Measurements from ENCODE around the gene GALNT2. TPM values are rescaled to one million over a fixed set of nuclear protein-coding genes. Genes with fewer than 3 reads are reported as not detected.

Gene GALNT2
- 156 and 169 TPM in 2 replicates for polyA plus RNA-seq (2013)

DNA sequence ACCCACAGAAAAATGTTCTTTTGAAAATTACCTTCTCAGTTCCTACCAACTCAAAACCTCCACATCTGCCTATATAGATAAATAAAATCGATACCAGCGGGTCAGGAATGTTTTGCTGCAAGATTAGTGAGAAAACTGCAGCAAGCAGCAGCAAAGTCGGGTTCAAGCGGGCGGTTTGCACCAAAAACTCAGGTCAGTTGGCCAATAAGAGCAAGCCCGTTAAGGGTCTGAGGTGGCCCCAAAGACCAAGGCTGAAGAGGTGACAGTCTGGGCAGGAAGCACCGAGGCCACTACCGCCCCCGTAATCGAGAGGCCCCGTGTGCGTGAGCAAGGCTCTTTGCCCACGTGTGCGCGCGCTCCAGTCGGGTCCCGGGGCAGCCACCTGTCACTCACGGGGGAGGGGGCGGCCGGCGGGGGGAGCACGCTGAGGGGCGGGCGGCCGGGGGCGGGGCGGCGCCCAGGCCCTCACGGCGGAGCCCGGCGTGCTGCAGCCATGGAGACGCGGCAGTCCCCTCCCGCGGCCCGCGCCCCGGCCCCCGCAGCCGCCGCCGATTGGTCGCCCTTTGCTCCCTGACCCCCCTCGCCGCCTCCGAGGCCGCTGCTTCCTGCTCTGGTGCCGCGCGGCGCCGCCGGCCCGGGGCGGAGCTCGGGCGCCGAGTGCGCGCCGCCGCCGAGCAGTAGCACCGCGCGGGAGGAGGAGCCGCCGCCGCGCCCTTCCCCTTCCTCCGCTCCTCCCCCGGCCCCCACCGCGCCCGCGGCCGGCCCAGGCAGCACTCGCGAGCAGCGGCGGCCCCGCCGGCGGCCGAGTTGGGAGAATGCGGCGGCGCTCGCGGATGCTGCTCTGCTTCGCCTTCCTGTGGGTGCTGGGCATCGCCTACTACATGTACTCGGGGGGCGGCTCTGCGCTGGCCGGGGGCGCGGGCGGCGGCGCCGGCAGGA lies at the start of gene GALNT2:
TSS of gene GALNT2 (plus strand) at position 773 of the 939 bp plus-strand sequence. CDS start at position 816, 43 bp downstream.
- H3K36me3 ChIP-seq (ENCODE audit: control insufficient read depth in 1 of 2, insufficient read depth in 2 of 2, low read length in 2 of 2): peaks cover 0 to 2% of the 10 kb centered on the region in 2 experiments
- peaks cover 7 to 8% of the 10 kb centered on the region in 2 experiments for H3K4me1 ChIP-seq (ENCODE audit: control insufficient read depth in 1 of 2, insufficient read depth in 2 of 2, low read length in 2 of 2)
- H3K14ac ChIP-seq (ENCODE audit: low read length): peak within 1 kb of the TSS; percentile 91
- peak within 1 kb of the TSS; percentile 19 for H2BK12ac ChIP-seq (ENCODE audit: low read length)
- H3K79me2 ChIP-seq (ENCODE audit: control insufficient read depth, insufficient read depth, low read length, poor library complexity): peaks cover 21% of the 10 kb centered on the region
- H2AK5ac ChIP-seq (ENCODE audit: low read length): peak within 1 kb of the TSS; percentile 92
- no peaks in the 10 kb centered on the region for H3K27me3 ChIP-seq (ENCODE audit: insufficient read depth, low read length)
- peak within 1 kb of the TSS; percentile 80 for H3K27ac ChIP-seq (ENCODE audit: low read depth, low read length)
- peaks cover 1% of the 10 kb centered on the region for H3K9me3 ChIP-seq (ENCODE audit: insufficient read depth, low read depth, low read length)
- WGBS (ENCODE audit: extremely low coverage, insufficient coverage, insufficient read length): no CpG with 5 or more reads among the region's 104 CpGs
- H3K4ac ChIP-seq (ENCODE audit: low read depth, low read length): peak within 1 kb of the TSS; percentile 85
- H2BK5ac ChIP-seq (ENCODE audit: low read depth, low read length, poor library complexity): peak within 1 kb of the TSS; percentile 71
- peak within 1 kb of the TSS; percentile 92 for H3K9ac ChIP-seq (ENCODE audit: low read length)
- peak within 1 kb of the TSS; percentile 95 for H3K18ac ChIP-seq (ENCODE audit: low read length)
- H2BK120ac ChIP-seq (ENCODE audit: insufficient read depth, low read length, poor library complexity): peak within 1 kb of the TSS; percentile 76
- peaks cover 16% of the 10 kb centered on the region for H3K79me1 ChIP-seq (ENCODE audit: low read length)
- H4K8ac ChIP-seq (ENCODE audit: low read depth, low read length): peak within 1 kb of the TSS; percentile 83
- H3K4me2 ChIP-seq (ENCODE audit: low read length): peak within 1 kb of the TSS; percentile 94
- H3K23ac ChIP-seq (ENCODE audit: low read length): no peak within 1 kb of the TSS
- peak; percentile 81 to 92 for DNase-seq
- peak within 1 kb of the TSS; percentile 46 for H4K12ac ChIP-seq (ENCODE audit: low read depth, low read length)
- H3K4me3 ChIP-seq (ENCODE audit: low read depth, low read length): peak within 1 kb of the TSS; percentile 85
- peak within 1 kb of the TSS; percentile 91 for H2AFZ ChIP-seq (ENCODE audit: insufficient read depth, low read length, poor library complexity)
- peak within 1 kb of the TSS; percentile 87 for H4K91ac ChIP-seq (ENCODE audit: low read depth, low read length)

DNA sequence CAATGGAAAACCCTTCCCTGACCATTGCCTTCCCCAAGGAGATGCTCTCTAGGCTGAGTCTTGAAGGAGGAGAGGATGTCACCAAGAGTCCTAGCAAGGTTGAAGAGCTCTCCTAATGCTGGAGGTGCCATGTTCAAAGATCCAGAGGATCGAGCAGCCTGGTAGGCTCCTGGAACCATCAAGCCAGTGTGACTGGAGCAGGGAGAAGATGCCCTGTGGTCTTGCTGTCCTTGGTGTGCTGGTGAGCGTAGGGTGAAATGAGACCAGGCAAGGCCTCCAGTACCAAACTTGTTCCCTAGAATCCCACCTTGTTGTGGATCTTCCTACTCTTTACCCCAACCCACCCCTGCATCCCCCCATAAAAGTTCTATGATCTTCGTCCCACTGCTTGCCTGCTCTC lies 46.6 kb upstream of the GALNT2 start:
- Histone ChIP-seq H3K36me3 (ENCODE audit: control insufficient read depth in 1 of 2, insufficient read depth in 2 of 2, low read length in 2 of 2) (no peaks in the 10 kb centered on the region), H3K4me2 (ENCODE audit: low read length) (no peak overlapping the region), H4K12ac (ENCODE audit: low read depth, low read length) (no peak overlapping the region), H2AFZ (ENCODE audit: insufficient read depth, low read length, poor library complexity) (no peak overlapping the region), H3K79me1 (ENCODE audit: low read length) (no peaks in the 10 kb centered on the region), H3K79me2 (ENCODE audit: control insufficient read depth, insufficient read depth, low read length, poor library complexity) (no peaks in the 10 kb centered on the region), H3K9me3 (ENCODE audit: insufficient read depth, low read depth, low read length) (no peaks in the 10 kb centered on the region), H3K18ac (ENCODE audit: low read length) (no peak overlapping the region), H4K91ac (ENCODE audit: low read depth, low read length) (no peak overlapping the region), H3K23ac (ENCODE audit: low read length) (no peak overlapping the region), H2AK5ac (ENCODE audit: low read length) (no peak overlapping the region), H3K27me3 (ENCODE audit: insufficient read depth, low read length) (no peaks in the 10 kb centered on the region), H4K8ac (ENCODE audit: low read depth, low read length) (no peak overlapping the region), H3K27ac (ENCODE audit: low read depth, low read length) (no peak overlapping the region), H3K9ac (ENCODE audit: low read length) (no peak overlapping the region), H3K4ac (ENCODE audit: low read depth, low read length) (no peak overlapping the region), H2BK120ac (ENCODE audit: insufficient read depth, low read length, poor library complexity) (no peak overlapping the region), H3K4me1 (ENCODE audit: control insufficient read depth in 1 of 2, insufficient read depth in 2 of 2, low read length in 2 of 2) (peaks cover 0 to 2% of the 10 kb centered on the region in 2 experiments), H3K4me3 (ENCODE audit: low read depth, low read length) (no peak overlapping the region), H2BK5ac (ENCODE audit: low read depth, low read length, poor library complexity) (no peak overlapping the region), H3K14ac (ENCODE audit: low read length) (no peak overlapping the region), H2BK12ac (ENCODE audit: low read length) (no peak overlapping the region)
- DNase-seq: no peak
- no CpG with 5 or more reads among the region's 3 CpGs for WGBS (ENCODE audit: extremely low coverage, insufficient coverage, insufficient read length)

DNA sequence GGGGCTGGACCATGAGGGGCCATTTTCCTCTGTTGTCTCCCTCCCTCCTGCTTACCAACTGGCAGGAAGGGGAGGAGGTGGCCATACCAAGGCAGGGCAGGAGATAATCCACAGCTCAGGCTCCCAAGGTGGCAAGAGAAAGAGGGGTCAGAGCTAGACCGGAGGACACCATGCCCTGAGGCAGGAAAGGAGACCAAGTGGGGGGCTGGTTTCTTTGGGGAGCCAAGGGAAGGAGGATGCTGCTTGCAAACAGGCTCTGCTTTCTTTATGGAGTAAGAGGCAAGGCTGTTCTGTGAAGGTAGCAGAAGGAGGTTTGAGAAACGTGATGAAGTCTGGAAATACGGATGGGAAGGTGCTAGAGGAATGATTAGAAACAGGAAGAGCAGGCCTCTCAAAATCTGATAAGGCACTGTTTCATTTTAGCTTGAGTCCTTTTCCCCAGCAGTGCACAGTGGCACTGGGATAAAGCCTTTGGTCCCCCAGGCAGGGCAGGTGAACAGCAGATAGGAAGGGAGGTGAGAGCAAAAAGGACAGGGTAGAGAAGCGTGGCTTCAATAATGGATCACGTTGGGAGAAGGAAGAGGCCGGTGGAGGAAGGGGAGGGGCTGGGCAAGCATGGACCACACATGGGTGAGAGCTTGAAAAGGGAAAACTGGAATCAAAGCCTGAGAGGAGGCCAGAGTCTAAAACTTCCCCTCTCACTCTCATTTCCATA lies 44.2 kb upstream of the GALNT2 start:
- no peak overlapping the region for H3K4me2 ChIP-seq (ENCODE audit: low read length)
- no peak overlapping the region for H2AFZ ChIP-seq (ENCODE audit: insufficient read depth, low read length, poor library complexity)
- H3K4ac ChIP-seq (ENCODE audit: low read depth, low read length): no peak overlapping the region
- H3K23ac ChIP-seq (ENCODE audit: low read length): no peak overlapping the region
- no peak overlapping the region for H4K8ac ChIP-seq (ENCODE audit: low read depth, low read length)
- no CpG with 5 or more reads among the region's 6 CpGs for WGBS (ENCODE audit: extremely low coverage, insufficient coverage, insufficient read length)
- no peak overlapping the region for H3K14ac ChIP-seq (ENCODE audit: low read length)
- H4K91ac ChIP-seq (ENCODE audit: low read depth, low read length): no peak overlapping the region
- no peak overlapping the region for H3K9ac ChIP-seq (ENCODE audit: low read length)
- H3K27ac ChIP-seq (ENCODE audit: low read depth, low read length): no peak overlapping the region
- H3K79me2 ChIP-seq (ENCODE audit: control insufficient read depth, insufficient read depth, low read length, poor library complexity): no peaks in the 10 kb centered on the region
- H3K4me1 ChIP-seq (ENCODE audit: control insufficient read depth in 1 of 2, insufficient read depth in 2 of 2, low read length in 2 of 2): peaks cover 0 to 2% of the 10 kb centered on the region in 2 experiments
- H3K79me1 ChIP-seq (ENCODE audit: low read length): no peaks in the 10 kb centered on the region
- no peak overlapping the region for H2BK12ac ChIP-seq (ENCODE audit: low read length)
- H3K9me3 ChIP-seq (ENCODE audit: insufficient read depth, low read depth, low read length): no peaks in the 10 kb centered on the region
- no peaks in the 10 kb centered on the region for H3K36me3 ChIP-seq (ENCODE audit: control insufficient read depth in 1 of 2, insufficient read depth in 2 of 2, low read length in 2 of 2)
- peak in 1 of 2 donors; percentile 30 for DNase-seq
- H4K12ac ChIP-seq (ENCODE audit: low read depth, low read length): no peak overlapping the region
- no peak overlapping the region for H2BK120ac ChIP-seq (ENCODE audit: insufficient read depth, low read length, poor library complexity)
- H3K4me3 ChIP-seq (ENCODE audit: low read depth, low read length): no peak overlapping the region
- no peaks in the 10 kb centered on the region for H3K27me3 ChIP-seq (ENCODE audit: insufficient read depth, low read length)
- no peak overlapping the region for H2BK5ac ChIP-seq (ENCODE audit: low read depth, low read length, poor library complexity)
- no peak overlapping the region for H2AK5ac ChIP-seq (ENCODE audit: low read length)
- H3K18ac ChIP-seq (ENCODE audit: low read length): no peak overlapping the region

DNA sequence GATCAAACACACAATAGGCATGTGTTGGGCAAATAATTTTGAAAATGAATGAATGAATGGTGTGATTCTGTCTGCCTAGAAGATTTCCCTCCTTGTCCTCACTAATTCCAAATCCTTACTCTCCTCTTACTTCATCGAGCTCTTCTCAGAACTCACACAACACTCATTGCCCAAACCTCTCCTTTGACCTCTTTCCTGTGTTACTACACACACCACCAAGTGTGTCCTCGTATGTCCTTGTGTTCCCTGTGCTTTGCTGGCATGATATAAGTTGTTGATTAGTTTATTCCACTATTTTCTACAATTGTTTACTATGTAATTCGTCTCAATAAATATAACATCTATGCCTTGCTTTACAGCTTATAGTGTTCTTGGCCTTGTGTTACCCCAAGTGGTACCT lies 41.4 kb upstream of the GALNT2 start:
- Histone ChIP-seq H3K36me3 (ENCODE audit: control insufficient read depth in 1 of 2, insufficient read depth in 2 of 2, low read length in 2 of 2) (no peaks in the 10 kb centered on the region), H4K12ac (ENCODE audit: low read depth, low read length) (no peak overlapping the region), H3K23ac (ENCODE audit: low read length) (no peak overlapping the region), H3K14ac (ENCODE audit: low read length) (no peak overlapping the region), H4K91ac (ENCODE audit: low read depth, low read length) (no peak overlapping the region), H3K79me2 (ENCODE audit: control insufficient read depth, insufficient read depth, low read length, poor library complexity) (no peaks in the 10 kb centered on the region), H3K9ac (ENCODE audit: low read length) (no peak overlapping the region), H3K4me2 (ENCODE audit: low read length) (no peak overlapping the region), H2BK5ac (ENCODE audit: low read depth, low read length, poor library complexity) (no peak overlapping the region), H2AFZ (ENCODE audit: insufficient read depth, low read length, poor library complexity) (no peak overlapping the region), H2AK5ac (ENCODE audit: low read length) (no peak overlapping the region), H3K4ac (ENCODE audit: low read depth, low read length) (no peak overlapping the region), H3K27me3 (ENCODE audit: insufficient read depth, low read length) (no peaks in the 10 kb centered on the region), H2BK120ac (ENCODE audit: insufficient read depth, low read length, poor library complexity) (no peak overlapping the region), H2BK12ac (ENCODE audit: low read length) (no peak overlapping the region), H3K79me1 (ENCODE audit: low read length) (no peaks in the 10 kb centered on the region), H3K9me3 (ENCODE audit: insufficient read depth, low read depth, low read length) (no peaks in the 10 kb centered on the region), H4K8ac (ENCODE audit: low read depth, low read length) (no peak overlapping the region), H3K4me3 (ENCODE audit: low read depth, low read length) (no peak overlapping the region), H3K18ac (ENCODE audit: low read length) (no peak overlapping the region), H3K27ac (ENCODE audit: low read depth, low read length) (no peak overlapping the region), H3K4me1 (ENCODE audit: control insufficient read depth in 1 of 2, insufficient read depth in 2 of 2, low read length in 2 of 2) (peaks cover 0 to 2% of the 10 kb centered on the region in 2 experiments)
- no peak for DNase-seq
- WGBS (ENCODE audit: extremely low coverage, insufficient coverage, insufficient read length): 100% methylated on average over 1 of the region's 3 CpGs

Measured in trophoblast cell (in vitro differentiated cells and primary cell).